GM18508 (cell line): ENCODE results near the gene PRR11.
A peak's percentile ranks its signal among the peaks of the same experiment; 100 is the strongest.
"Not testable (repeated sequence)": the region's sequence is repeated elsewhere in the genome, so short reads cannot be mapped to it uniquely, and the experiment has no call there.

Experiments used
- ATAC-seq: cut with Tn5 transposase; IDR thresholded peaks from one replicate; pipeline ENCODE4 v1.9.1; 2021; ENCODE audit warnings: moderate number of reproducible peaks; ENCODE audit not compliant: insufficient read depth, unreplicated experiment

The PRR11 gene

DNA sequence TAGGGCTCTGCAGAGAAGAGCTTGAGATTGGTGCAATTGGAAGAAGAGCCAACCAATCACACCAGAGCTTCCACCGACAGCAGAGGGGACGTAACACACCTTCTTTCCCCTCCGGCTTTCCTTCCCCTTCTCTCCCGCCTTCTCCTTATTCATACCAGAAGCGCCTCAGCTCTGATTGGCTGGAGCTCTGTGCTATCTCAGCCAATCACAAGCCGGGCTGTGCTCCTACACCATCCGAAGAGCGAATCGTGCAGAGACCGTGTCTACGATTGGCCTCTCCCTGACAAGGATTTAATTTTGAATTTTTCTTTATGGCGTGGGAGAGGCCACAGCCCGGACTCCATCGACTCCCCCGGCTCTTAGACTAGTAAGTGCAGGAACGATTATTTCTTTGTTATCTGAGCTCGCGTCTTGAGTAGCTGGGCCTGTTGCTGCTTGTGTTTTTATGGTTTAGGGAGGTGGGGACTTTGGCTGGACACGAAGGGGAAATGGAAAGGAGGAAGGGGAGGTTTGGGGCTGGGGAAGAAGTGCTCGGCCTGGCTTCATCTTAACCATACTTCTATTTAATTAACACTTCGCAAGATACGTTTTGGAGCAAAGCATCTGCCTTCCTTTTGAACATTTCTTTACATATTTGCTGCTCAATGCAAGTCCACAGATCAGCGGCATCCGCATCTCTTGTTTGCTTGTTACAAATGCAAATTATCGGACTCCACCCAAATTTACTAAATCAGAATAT is at the start of gene PRR11:
TSS of gene PRR11 (plus strand) at position 308 of the 739 bp plus-strand sequence. CDS start 14,007 bp downstream, outside the sequence.
- peak; percentile 64 for ATAC-seq

DNA sequence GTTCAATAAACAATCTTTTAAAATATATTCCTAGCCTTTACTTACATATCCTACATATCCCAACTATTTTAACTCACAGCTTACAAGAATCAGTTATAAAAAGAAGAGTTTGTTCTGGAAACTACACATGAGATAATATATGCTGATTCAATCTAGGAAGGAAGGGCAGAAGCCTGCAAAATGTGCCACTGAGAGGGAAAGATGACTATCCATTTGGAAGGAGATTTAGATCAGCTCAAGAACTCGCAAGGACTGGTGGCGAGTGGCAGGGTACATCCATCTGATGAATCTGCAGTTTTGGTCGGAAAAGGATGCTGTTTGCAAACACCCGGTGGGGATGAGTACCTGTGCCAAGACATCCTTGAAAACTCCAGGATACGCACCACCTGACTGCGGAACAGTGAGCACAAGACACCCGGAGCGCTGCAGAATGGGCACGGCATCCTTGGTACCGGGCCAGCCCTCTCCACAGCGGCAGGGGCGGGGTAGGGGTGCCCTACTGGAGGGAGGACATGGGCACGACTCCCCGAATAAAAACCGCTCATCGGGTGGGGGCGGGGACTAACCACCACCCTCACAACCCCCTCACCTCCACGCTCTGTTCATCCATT is 49.6 kb upstream of the PRR11 start:
- no peak for ATAC-seq

DNA sequence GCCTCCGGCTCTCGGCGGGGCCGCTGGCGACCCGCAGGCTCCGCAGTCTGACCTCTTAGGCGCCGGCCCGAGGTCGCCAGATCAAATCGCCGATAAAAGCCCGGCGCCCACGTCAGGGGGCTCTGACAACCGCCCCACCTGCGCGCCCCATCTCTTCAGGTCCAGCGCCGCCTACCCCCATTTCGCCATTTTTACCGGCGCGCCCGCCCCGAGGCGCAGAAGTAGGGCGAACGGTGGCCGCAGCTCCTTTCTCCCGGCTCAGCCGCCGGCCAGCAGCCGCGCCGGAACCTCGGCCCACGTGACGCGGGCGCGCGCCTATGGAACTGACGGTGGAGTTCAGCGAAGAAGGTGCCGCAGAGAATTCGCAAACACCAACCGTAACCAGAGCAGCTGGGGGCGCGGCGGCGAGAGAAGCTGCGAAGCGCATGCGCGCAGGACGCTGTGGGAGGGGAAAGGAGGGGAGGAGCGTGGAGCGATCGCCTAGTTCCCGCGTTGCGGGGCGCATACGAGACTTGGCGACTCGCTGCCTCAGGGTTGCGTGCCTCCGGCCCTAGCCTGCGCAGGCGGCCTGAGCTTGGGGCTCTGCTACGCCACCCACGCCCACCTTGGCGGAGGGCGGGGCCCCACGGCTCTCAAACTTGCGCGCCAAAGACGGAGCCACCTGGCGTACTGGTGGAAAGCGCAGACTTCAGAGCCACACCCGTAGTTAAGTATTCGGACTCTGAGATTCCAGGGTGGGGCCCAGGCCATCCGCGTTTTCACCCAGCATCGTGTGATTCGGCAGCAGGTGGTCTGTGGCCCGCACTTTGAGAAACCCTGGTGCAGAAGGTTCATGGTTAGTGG is 48.9 kb upstream of the PRR11 start, which contains the start of gene TRIM37:
TSS of gene TRIM37 (minus strand) at position 418 of the 843 bp plus-strand sequence. CDS start 419 bp downstream, outside the sequence.
- peak; percentile 59 for ATAC-seq

GRCh38 chr17:59107306-59107670 is 48.3 kb upstream of the PRR11 start:
- no peak for ATAC-seq

- ATAC-seq = no peak
Observed at GRCh38 chr17:59108400-59109102, 47.0 kb upstream of the PRR11 start.

DNA sequence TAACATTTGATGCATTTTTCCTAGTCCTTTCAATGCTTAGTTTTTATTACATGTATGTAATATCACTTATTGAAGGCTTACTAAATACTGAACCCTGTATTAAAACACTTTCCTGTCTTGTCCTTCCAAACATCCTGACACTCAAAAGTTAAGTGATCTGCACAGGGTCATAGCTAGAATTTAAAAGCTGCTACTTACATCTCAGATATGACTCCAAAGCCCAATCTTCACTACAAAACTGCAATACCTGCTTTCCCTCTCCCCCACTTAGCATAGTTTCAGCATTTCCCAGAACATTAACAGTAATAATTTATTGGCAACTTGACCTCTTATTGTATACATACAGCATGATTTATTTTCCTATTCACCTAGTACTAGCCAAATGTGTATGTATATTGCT is 44.6 kb upstream of the PRR11 start:
- ATAC-seq = no peak

- ATAC-seq = no peak
Observed at GRCh38 chr17:59111539-59111938, 44.0 kb upstream of the PRR11 start.

DNA sequence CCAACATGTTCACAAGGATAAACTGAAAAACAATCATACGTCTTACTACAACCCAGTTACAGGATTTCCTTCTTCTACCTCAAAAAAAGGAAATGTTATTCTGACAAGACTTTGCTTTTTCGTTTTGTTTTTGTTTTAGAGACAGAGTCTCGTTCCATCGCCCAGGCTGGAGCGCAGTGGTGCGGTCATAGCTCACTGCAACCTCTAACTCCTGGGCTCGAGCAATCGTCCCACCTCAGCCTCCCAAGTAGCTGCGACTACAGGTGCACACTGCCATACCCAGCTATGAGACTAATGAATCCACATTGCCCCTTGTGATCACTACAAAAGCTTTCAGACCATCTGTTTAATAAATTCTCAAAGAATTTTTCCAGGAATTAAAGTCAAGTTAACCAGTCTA is 40.1 kb upstream of the PRR11 start:
- no peak for ATAC-seq

- ATAC-seq = no peak
Observed at GRCh38 chr17:59121901-59122480, 33.6 kb upstream of the PRR11 start.

DNA sequence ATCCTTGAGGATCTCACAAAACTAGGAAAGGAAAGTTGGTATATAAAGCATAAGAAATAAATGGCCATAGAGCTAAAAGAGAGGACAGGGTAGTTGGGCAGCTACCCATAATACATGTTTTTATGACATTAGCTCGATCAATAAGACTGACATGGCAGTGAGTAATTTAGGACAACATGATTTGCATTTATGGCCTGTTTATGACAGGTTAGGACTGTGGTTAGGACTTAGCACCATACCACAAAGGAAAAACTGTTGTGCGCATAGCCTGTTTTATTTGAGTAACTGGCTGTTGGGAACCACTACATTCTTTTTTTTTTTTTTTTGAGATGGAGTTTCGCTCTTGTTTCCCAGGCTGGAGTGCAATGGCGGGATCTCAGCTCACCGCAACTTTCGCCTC is 30.9 kb upstream of the PRR11 start:
- ATAC-seq = no peak

- ATAC-seq = no peak
Observed at GRCh38 chr17:59126809-59127417, 28.6 kb upstream of the PRR11 start.

GRCh38 chr17:59129814-59130213 is 25.7 kb upstream of the PRR11 start:
- no peak for ATAC-seq

DNA sequence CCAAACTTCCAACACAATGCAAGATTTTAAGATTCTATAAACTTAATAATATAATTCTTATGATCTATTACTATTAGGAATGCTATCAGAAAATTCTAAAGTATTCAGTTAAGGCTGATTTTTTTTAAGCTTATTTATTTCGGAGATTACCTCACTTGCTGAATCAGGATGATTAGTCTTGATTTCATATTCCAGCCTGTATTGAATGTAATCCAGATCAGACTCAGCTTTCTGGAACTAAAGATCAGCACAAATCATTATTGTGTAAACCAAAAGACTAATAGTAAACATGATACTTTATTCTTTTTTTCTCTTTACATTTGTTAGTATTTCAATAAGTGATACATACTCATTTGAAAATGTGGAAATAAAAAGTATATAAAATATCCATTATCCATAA is 24.4 kb upstream of the PRR11 start:
- ATAC-seq = no peak

GRCh38 chr17:59138339-59138738 is 17.2 kb upstream of the PRR11 start:
- not testable (repeated sequence) for ATAC-seq

DNA sequence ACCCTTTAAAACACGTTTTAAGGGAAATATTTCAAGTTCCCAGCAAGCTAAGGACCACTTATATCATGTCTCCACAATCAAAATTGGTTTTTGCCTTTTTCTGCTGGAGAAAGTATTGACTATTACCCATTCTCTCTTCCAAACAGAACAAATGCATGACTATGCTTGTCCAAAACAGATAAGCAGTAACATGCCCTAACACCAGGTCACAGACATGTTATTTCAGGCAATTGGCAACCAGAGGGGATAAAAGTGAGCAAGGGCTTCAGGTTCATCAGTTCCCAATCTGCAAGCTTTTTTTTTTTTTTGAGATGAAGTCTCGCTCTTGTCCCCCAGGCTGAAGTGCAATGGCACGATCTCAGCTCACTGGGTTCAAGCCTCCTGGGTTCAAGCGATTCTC is 15.6 kb upstream of the PRR11 start:
- no peak for ATAC-seq

DNA sequence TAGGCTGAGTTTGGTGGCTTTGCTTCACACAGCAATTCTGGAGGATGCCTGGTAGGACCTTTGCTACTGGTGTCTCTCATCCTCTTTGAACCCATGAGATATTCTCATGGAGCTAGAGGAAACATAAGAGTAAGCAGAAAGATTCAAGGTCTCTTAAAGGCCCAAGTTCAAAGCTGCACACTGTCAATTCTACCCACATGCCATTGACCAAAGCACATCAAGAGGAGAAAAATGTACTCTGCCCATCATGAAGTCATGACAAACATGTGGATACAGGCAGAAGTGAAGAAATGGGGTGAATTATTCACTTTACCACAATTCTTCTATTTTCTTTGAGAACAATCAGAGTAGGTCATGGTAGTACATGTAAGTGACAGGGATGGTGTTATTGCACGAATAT is 13.7 kb upstream of the PRR11 start:
- ATAC-seq = no peak

DNA sequence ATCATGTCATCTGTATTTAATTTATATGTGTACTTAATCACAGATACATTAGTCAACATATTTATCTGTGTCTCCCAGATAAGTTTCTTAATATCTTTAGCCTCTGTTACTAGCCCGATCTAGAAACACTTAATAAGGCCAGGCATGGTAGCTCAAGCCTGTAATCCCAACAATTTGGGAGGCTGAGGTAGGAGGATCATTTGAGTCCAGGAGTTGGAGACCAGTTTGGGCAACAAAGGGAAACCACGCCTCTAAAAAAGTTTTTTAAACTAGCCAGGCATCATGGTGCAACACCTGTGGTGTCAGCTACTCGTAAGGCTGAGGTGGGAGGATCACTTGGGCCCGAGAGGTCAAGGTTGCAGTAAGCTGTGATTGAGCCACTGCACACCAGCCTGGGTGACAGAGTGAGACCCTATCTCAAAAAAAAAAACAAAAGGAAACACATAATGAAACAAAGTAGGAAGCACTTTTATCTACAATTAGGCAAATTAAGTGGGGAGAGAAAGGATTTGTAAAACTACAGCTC is 9.9 kb upstream of the PRR11 start:
- ATAC-seq = no peak

GRCh38 chr17:59149051-59149450 is 6.5 kb upstream of the PRR11 start:
- ATAC-seq = no peak

- no peak for ATAC-seq
Observed at GRCh38 chr17:59149841-59150511, 5.6 kb upstream of the PRR11 start.
